Stimulated activated CD4-positive, alpha-beta T cell treated with anti-CD3 and anti-CD28 coated beads, Interleukin-12 subunit alpha, Interleukin-12 subunit beta, amount 100 ng/mL, for 24 hours (primary cell): Measurements from ENCODE around the gene TDRD6.
"Not testable (repeated sequence)": the region's sequence is repeated elsewhere in the genome, so short reads cannot be mapped to it uniquely, and the experiment has no call there.

ENCODE experiments used
- DNase-seq, 2 experiments: peaks; one replicate each; pipeline ENCODE4 v3.0.0-alpha.2; 2020; ENCODE audit warnings: low read depth in 2 of 2

TDRD6 gene

DNA sequence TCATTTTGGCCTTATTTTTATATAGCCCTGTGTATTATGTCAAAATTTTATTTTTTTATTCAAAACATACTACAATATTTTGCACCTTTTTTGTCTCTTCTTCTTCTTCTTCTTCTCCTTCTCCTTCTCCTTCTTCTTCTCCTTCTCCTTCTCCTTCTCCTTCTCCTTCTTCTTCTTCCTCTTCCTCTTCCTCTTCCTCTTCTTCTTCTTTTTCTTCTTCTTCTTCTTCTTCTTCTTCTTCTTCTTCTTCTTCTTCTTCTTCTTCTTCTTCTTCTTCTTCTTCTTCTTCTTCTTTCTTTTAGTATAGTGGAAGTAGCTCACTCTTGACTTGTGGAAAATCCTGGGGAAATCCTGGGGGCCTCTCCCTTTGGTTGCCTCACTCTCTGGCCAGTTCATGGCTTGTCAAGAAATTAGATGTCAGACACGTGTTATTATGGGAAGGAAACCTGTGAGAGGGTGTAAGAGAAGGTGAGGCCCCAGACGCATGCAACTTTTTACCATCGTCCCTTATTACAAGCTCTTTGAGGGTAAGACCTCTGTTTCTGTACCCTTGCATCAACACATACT, 56.6 kb downstream of the TDRD6 start:
- not testable (repeated sequence) for DNase-seq

DNA sequence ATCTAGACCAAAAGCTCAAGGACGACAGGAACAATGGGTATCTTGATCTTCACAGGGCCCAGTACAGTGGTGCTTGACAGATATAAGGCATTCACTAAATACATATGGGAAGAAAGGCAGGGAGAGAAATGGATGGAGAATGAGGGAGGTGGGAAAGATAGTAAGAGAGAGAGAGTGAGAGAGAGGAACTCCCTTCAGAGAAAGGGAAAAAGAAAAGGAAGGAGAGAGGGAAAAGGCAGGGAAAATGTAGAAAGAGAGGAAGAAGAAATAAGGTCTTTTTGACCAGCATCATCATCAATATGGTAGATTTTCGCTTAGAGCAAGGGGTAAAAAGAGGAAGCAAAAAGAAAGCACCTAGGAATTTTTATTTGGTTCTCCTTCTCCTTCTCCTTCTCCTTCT, 58.3 kb downstream of the TDRD6 start:
- no peak for DNase-seq

DNA sequence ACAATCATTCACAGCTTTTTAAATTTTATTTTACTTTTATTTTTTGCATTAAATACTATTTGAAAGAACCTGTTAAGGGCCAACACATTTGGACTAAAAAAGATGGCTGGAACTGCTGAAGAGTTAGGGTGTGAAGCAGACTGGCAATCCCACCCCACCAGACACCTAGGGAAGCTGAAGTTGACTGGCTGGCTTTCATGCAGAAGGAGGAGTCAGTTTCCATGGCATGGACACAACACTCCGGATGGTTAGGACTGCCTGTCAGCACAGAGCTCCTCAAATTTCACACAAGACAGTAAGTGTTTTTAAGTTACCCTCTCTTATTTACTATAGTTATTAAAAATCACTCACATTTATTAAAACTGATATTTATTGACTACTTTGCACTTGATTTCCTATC, 59.0 kb downstream of the TDRD6 start, which contains the start of gene ANKRD66:
ANKRD66 (plus strand) TSS at position 238 of the 400 bp plus-strand sequence. CDS start 5,016 bp downstream, outside the sequence.
- no peak for DNase-seq

DNA sequence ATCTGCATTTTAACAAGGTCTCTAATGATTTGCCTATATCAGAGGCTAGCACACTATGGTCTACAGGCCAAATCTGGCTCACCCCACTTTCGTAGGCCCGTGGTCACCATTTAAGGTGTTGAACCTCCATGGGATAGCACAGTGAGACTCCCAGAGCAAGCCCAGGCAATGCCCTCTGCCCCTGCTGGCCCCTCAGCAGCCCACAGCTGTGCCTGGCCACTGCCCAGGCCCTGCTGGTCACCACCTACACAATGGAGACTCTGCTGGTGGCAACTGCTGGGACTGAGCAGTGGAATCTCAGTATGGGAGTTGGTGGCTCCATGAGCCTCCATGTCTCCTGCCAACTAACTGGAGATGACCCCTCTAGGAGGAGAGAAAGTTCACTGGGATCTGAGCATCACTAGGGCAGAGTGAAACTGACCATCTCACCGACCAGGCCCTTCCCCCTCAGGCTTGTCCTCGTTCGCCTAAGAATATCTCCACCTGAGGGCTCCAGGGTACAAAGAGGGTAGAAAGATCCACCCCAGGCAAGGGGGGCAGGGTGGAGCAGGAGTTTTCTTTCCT, 61.3 kb downstream of the TDRD6 start:
- no peak for DNase-seq

DNA sequence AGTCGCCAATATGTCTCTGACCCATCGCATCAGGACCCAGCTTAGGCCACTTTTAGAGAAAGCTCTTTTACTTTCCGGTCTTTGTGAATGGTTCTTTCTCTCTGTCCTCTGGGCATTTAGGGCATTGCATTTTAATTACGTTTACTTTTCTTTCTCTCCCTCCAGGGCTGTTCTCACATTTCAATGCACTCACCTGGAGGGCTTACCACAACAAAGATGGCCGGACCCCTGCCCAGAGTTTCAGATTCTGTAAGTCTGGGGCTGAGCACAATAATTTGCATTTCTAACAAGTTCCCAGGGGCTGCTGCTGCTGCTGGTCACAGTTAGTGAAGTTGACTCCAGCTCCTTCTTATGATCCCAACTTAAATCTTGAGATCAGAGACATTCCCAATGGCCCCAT, 62.0 kb downstream of the TDRD6 start:
- DNase-seq, result no peak

DNA sequence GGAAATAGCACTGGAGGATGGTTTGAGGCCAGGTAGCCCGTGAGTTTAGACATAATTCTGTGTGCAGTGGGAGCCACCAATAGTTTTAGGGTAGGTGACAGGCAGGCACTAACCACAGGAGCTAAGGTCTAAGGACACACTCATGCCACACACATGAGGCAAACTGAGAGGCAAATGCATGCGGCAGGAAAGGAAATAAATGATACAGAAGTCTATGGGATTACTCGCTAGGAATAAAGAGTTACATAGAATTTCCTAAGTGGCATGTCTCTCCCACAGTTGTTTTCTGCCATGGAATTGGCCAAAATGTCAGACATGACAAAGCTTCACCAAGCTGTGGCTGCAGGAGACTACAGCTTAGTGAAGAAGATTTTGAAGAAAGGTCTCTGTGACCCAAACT, 64.0 kb downstream of the TDRD6 start:
- no peak for DNase-seq
